ENCODE results near the gene IFT20.

- no peak for TF ChIP-seq EZH2 (IDR thresholded peaks at IDR 0.05; ENCODE audit: borderline replicate concordance, low read depth, low read length, severe bottlenecking)
- TF ChIP-seq JUN (IDR thresholded peaks at IDR 0.05; ENCODE audit: borderline replicate concordance, insufficient read depth, insufficient read length, low read depth) = no peak
- no peak for TF ChIP-seq POLR2AphosphoS5 (IDR thresholded peaks at IDR 0.05; ENCODE audit: insufficient read depth, low read depth, low read length)
- TF ChIP-seq CTCF (IDR thresholded peaks at IDR 0.05; ENCODE audit: extremely low read depth in 1 of 2, insufficient read depth in 1 of 2, low read depth in 1 of 2, low read length in 2 of 2) = no peak
- no peak for TF ChIP-seq POLR2A (IDR thresholded peaks at IDR 0.05; ENCODE audit: low read depth, low read length)
- no peak for TF ChIP-seq GATA2 (IDR thresholded peaks at IDR 0.05; ENCODE audit: insufficient read depth, insufficient read length, low read depth, low read length)
- TF ChIP-seq MAX (IDR thresholded peaks at IDR 0.05; ENCODE audit: insufficient read depth, insufficient read length) = no peak
- no peak for TF ChIP-seq MYC (IDR thresholded peaks at IDR 0.05; ENCODE audit: low read depth, low read length)
These were observed 17.9 kb downstream of the IFT20 start for GRCh38 chr17:28317099-28317965.

Data from endothelial cell of umbilical vein (primary cell).